HEK293 (cell line): ENCODE measurements around the gene VAV3.

ENCODE experiments used
- TCF7L2 ChIP-seq: IDR thresholded peaks from 2 replicates; pipeline ENCODE4 v1.6.1; 2011; ENCODE audit warnings: low read depth, mild to moderate bottlenecking, inconsistent platforms, low read length, moderate library complexity, borderline replicate concordance
- ZNF114 ChIP-seq: fragments of 450-650 bp; formaldehyde crosslinking; IDR thresholded peaks from 2 replicates; pipeline ENCODE4 v1.5.0; 2017; ENCODE audit warnings: missing biosample characterization, missing genetic modification characterization
- ZNF292 ChIP-seq: fragments of 450-650 bp; formaldehyde crosslinking; IDR thresholded peaks from 2 replicates; pipeline ENCODE4 v1.5.1; 2016; ENCODE audit warnings: low read depth, missing biosample characterization, missing genetic modification characterization, borderline replicate concordance
- ZNF423 ChIP-seq: fragments of 450-650 bp; formaldehyde crosslinking; IDR thresholded peaks from 2 replicates; pipeline ENCODE4 v1.5.1; 2016; ENCODE audit warnings: missing biosample characterization, missing genetic modification characterization
- ZNF560 ChIP-seq: fragments of 450-650 bp; formaldehyde crosslinking; IDR thresholded peaks from 2 replicates; pipeline ENCODE4 v1.5.1; 2017; ENCODE audit warnings: missing biosample characterization, missing genetic modification characterization, borderline replicate concordance
- TF ChIP-seq, protein P1 (sequence below): fragments of 450-650 bp; formaldehyde crosslinking; IDR thresholded peaks from 2 replicates; pipeline ENCODE4 v1.5.1; 2016; ENCODE audit warnings: missing biosample characterization, missing genetic modification characterization
- TF ChIP-seq, protein P2 (sequence below): fragments of 450-650 bp; formaldehyde crosslinking; IDR thresholded peaks from 2 replicates; pipeline ENCODE4 v1.5.1; 2016; ENCODE audit warnings: missing biosample characterization, missing genetic modification characterization
- TF ChIP-seq, protein P3 (sequence below): fragments of 450-650 bp; formaldehyde crosslinking; IDR thresholded peaks from 2 replicates; pipeline ENCODE4 v1.5.1; 2016; ENCODE audit warnings: missing biosample characterization, missing genetic modification characterization
- TF ChIP-seq, protein P4 (sequence below): fragments of 450-650 bp; formaldehyde crosslinking; optimal IDR thresholded peaks from 2 replicates; pipeline ENCODE3; 2016; ENCODE audit warnings: missing biosample characterization, mild to moderate bottlenecking, missing genetic modification characterization
- TF ChIP-seq, protein P5 (sequence below): fragments of 450-650 bp; formaldehyde crosslinking; IDR thresholded peaks from 2 replicates; pipeline ENCODE4 v1.5.1; 2016; ENCODE audit warnings: missing biosample characterization, missing genetic modification characterization, low read depth
- TF ChIP-seq, protein P6 (sequence below): fragments of 450-650 bp; formaldehyde crosslinking; IDR thresholded peaks from 2 replicates; pipeline ENCODE4 v1.5.1; 2016; ENCODE audit warnings: missing biosample characterization, missing genetic modification characterization

DNA sequence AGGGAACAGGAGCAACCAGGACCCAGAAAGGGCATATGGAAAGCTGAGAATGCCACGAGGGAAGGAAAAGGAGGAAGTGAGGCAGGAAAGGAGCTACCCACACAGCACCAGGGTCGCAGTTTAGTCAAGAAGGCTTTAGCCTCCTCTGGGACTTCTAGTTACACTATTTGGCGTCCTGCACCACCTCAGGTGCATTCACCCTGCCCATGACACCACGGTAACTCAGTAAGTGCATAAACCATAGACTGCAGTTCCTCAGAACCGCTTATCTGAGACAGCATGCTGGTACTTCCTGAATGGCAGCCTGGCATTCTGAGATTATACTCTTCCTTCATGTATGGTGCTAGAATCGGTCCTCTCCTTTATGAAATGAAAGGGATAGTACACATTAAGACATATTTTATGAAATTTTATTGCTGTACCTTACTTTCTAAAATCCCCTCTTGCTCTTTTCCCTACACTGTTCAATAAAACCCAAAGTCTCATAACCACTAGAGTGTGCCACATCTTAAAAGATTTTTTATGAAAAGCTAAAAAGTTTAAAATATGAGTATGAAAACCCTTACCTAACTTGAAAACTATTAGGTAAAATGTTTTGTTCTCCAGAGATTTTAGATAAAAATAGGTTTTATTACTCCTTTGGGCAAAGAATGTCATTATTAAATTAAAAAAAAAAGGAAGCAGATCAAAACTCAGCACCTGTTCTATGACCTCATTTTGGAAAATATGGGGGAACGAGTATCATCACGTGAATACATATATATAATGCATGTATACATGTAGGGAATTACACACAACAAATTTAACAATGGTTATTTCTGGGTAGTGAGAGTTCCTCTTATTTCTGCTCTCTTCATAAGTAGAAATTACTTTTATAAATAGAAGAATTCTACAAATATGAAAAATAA, 67.3 kb downstream of the VAV3 start:
- TF ChIP-seq, protein P1, sequence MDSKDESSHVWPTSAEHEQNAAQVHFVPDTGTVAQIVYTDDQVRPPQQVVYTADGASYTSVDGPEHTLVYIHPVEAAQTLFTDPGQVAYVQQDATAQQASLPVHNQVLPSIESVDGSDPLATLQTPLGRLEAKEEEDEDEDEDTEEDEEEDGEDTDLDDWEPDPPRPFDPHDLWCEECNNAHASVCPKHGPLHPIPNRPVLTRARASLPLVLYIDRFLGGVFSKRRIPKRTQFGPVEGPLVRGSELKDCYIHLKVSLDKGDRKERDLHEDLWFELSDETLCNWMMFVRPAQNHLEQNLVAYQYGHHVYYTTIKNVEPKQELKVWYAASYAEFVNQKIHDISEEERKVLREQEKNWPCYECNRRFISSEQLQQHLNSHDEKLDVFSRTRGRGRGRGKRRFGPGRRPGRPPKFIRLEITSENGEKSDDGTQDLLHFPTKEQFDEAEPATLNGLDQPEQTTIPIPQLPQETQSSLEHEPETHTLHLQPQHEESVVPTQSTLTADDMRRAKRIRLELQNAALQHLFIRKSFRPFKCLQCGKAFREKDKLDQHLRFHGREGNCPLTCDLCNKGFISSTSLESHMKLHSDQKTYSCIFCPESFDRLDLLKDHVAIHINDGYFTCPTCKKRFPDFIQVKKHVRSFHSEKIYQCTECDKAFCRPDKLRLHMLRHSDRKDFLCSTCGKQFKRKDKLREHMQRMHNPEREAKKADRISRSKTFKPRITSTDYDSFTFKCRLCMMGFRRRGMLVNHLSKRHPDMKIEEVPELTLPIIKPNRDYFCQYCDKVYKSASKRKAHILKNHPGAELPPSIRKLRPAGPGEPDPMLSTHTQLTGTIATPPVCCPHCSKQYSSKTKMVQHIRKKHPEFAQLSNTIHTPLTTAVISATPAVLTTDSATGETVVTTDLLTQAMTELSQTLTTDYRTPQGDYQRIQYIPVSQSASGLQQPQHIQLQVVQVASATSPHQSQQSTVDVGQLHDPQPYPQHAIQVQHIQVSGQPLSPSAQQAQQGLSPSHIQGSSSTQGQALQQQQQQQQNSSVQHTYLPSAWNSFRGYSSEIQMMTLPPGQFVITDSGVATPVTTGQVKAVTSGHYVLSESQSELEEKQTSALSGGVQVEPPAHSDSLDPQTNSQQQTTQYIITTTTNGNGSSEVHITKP (tag by site-specific recombination), result no peak
- TF ChIP-seq, protein P2, sequence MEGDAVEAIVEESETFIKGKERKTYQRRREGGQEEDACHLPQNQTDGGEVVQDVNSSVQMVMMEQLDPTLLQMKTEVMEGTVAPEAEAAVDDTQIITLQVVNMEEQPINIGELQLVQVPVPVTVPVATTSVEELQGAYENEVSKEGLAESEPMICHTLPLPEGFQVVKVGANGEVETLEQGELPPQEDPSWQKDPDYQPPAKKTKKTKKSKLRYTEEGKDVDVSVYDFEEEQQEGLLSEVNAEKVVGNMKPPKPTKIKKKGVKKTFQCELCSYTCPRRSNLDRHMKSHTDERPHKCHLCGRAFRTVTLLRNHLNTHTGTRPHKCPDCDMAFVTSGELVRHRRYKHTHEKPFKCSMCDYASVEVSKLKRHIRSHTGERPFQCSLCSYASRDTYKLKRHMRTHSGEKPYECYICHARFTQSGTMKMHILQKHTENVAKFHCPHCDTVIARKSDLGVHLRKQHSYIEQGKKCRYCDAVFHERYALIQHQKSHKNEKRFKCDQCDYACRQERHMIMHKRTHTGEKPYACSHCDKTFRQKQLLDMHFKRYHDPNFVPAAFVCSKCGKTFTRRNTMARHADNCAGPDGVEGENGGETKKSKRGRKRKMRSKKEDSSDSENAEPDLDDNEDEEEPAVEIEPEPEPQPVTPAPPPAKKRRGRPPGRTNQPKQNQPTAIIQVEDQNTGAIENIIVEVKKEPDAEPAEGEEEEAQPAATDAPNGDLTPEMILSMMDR (tag by site-specific recombination), result no peak
- TF ChIP-seq, protein P3, sequence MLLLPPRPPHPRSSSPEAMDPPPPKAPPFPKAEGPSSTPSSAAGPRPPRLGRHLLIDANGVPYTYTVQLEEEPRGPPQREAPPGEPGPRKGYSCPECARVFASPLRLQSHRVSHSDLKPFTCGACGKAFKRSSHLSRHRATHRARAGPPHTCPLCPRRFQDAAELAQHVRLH (tag by site-specific recombination), result no peak
- TF ChIP-seq, protein P4, sequence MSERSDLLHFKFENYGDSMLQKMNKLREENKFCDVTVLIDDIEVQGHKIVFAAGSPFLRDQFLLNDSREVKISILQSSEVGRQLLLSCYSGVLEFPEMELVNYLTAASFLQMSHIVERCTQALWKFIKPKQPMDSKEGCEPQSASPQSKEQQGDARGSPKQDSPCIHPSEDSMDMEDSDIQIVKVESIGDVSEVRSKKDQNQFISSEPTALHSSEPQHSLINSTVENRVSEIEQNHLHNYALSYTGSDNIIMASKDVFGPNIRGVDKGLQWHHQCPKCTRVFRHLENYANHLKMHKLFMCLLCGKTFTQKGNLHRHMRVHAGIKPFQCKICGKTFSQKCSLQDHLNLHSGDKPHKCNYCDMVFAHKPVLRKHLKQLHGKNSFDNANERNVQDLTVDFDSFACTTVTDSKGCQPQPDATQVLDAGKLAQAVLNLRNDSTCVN, result no peak
- no peak for TF ChIP-seq ZNF560 (tag by site-specific recombination)
- TF ChIP-seq ZNF292, result no peak
- TF ChIP-seq, protein P5, sequence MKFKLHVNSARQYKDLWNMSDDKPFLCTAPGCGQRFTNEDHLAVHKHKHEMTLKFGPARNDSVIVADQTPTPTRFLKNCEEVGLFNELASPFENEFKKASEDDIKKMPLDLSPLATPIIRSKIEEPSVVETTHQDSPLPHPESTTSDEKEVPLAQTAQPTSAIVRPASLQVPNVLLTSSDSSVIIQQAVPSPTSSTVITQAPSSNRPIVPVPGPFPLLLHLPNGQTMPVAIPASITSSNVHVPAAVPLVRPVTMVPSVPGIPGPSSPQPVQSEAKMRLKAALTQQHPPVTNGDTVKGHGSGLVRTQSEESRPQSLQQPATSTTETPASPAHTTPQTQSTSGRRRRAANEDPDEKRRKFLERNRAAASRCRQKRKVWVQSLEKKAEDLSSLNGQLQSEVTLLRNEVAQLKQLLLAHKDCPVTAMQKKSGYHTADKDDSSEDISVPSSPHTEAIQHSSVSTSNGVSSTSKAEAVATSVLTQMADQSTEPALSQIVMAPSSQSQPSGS (tag by site-specific recombination), result no peak
- TF ChIP-seq, protein P6, sequence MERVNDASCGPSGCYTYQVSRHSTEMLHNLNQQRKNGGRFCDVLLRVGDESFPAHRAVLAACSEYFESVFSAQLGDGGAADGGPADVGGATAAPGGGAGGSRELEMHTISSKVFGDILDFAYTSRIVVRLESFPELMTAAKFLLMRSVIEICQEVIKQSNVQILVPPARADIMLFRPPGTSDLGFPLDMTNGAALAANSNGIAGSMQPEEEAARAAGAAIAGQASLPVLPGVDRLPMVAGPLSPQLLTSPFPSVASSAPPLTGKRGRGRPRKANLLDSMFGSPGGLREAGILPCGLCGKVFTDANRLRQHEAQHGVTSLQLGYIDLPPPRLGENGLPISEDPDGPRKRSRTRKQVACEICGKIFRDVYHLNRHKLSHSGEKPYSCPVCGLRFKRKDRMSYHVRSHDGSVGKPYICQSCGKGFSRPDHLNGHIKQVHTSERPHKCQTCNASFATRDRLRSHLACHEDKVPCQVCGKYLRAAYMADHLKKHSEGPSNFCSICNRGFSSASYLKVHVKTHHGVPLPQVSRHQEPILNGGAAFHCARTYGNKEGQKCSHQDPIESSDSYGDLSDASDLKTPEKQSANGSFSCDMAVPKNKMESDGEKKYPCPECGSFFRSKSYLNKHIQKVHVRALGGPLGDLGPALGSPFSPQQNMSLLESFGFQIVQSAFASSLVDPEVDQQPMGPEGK (tag by site-specific recombination), result no peak
- TF ChIP-seq ZNF114, result no peak
- TF ChIP-seq ZNF423, result no peak
- TF ChIP-seq TCF7L2, result no peak
